GM18498 (cell line): ENCODE results near the gene WNT7B.
"Not testable (repeated sequence)": the region's sequence is repeated elsewhere in the genome, so short reads cannot be mapped to it uniquely, and the experiment has no call there.

Experiments
- ATAC-seq: cut with Tn5 transposase; IDR thresholded peaks from one replicate; pipeline ENCODE4 v1.9.1; 2021; ENCODE audit warnings: mild to moderate bottlenecking, moderate library complexity; ENCODE audit not compliant: unreplicated experiment

The WNT7B gene

DNA sequence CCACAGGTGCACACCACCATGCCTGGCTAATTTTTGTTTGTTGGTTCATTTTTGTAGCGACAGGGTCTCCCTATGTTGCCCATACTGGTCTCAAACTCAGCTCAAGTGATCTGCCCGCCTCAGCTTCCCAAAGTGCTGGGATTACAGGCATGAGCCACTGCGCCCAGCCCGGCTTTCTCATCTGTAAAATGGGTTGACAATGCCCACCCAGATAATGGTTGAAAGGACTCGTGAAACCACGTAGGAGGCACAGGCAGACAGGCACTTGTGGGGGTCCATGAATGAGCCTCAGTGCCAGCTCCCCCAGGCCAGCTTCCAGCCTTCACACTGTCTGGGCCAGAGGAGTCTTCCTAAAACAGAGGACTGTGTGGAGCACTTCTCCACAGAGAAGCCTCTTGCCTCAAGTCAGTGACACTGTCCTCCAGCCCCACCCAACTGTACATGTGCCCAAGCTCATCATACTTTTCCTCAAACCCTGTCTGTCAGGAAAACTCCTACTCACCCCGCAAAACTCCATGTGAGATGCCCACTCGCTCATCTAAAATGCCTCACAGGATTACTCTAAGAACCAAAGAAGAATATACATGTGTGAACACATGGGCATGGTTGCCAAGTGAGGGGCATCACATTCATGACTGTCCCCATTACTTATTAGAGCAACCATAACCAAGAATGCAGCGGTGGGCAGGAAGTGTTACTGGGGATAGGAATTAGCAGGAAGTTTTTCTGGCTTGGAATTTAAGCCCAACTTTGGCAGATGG, 32.1 kb upstream of the WNT7B start:
- no peak for ATAC-seq

- ATAC-seq = no peak
These were observed 31.3 kb upstream of the WNT7B start for GRCh38 chr22:46008291-46008690.

DNA sequence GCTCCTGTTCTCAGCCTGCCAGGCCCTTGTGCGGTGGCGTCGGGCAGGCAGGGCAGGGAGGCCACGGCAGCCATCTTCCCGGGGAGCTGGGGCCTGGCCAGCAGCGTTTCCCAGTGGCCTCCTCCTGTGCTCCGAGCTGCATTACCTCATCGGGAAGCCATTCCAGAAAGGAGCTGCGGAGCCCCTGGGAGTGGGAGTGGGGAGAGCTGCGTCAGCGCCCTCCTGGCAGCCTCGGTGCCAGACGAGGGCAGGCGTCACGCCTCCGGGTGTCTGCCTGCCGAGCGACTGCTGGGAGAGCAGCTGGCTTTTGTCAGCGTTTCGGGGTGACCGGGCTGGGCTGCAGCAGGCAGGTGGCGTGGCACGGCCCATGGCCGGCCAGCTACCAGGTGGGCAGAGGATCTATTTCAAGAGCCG, 30.9 kb upstream of the WNT7B start:
- no peak for ATAC-seq

DNA sequence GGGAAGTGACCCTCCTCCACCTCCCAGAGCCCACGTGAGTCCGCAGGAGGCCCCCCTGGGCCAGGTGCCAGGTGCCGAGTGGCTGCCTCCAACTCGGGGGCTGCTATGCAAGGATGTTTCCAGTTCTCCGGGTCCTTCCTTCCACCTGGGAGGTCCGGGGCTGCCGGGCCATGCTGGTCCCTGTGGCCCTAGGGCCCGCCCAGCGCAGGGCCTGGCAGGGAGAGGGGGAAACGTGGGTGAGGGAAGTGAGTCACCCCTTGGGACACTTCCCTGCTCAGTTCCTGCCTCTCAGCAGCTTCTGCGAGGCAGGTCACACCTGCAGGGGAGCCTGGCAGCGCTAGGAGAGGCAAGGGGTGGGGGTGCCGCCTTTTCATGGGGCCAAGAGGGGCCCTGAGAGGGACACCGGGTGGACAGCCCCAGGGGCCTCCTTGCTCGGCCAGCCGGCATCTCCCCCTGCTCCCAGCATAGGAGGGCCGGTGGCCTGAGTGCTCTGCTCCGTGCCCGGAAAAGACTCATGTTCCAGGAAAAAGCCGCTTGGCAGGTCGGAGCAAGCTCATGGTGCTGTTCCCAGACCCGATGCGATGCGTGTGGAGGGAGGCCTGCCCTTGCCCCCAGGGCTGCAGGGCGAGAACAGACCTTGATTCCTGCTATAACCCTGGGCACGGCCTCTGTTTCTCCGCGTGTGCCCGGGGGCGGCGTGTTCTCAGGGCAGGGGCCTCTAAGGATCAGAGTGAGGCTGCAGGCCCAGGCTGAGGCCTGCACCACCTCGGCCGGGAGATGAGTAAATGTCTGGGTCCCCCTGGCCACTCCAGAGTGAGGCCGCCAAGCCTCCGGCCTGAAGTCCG, 30.3 kb upstream of the WNT7B start:
- ATAC-seq = no peak

- no peak for ATAC-seq
These were observed 29.5 kb upstream of the WNT7B start for GRCh38 chr22:46006379-46007002.

DNA sequence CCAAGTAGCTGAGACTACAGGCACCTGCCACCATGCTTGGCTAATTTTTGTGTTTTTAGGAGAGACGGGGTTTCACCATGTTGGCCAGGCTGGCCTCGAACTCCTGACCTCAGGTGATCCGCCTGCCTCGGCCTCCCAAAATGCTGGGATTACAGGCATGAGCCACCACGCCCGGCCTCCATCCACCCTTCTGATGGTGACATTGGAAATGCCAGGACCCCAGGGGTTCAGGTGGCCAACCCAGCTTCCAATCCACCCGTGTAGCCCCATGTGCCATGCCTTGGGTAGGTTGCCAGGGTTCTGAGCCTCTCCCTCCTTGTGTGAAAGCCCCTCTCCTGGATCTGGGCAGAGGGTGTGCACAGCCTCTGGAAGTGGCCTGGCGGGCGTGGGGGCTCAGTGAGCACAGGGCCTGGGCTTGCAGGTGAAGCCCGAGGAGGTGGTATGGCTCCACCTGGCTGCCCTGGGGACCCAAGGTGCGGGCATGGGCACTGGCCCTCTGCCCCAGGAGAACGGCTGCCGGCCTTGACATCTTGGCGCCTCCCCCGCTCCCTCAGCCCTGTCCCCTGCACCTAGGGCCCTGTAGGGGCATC, 28.2 kb upstream of the WNT7B start:
- ATAC-seq = not testable (repeated sequence)

GRCh38 chr22:46004105-46004866, 27.3 kb upstream of the WNT7B start:
- no peak for ATAC-seq

DNA sequence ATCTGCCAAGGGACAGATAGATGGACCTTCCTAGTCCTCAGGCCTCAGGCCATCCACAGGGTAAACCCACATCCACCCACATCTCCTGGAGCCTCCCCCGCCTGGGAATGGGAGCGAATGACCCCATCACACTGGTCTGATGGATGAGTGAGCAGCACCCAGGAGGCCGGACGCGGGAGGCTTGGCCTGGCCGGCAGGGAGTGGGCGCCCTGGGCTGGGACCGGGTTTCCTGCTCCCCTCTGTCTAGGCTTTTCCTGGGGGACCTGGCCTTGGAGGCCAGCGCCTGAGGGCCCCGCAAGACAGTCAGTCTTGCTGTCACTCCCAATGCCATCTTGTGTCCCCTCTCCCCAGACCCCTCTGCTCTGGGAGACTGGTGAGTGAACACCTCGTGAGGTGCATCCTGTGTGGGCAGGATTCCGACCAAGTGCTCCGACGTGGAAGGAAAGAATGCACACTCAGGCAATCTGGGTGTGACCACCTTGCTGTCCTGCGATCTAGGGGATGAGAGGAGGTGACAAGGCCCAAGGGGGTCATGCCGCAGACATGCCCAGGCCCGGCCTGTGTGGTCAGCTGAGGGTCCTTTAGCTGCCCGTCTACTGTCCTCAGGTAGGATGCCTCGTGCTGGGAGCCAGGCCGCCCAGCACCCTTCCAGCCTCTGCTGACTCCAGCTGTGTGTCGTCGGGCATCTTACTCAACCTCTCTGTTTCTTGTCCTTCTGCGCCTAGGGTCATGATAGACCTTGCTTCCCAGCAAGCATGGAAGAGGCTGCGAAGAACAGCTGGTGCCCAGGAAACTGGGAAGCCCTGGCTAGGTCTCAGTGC, 26.5 kb upstream of the WNT7B start:
- ATAC-seq = no peak

DNA sequence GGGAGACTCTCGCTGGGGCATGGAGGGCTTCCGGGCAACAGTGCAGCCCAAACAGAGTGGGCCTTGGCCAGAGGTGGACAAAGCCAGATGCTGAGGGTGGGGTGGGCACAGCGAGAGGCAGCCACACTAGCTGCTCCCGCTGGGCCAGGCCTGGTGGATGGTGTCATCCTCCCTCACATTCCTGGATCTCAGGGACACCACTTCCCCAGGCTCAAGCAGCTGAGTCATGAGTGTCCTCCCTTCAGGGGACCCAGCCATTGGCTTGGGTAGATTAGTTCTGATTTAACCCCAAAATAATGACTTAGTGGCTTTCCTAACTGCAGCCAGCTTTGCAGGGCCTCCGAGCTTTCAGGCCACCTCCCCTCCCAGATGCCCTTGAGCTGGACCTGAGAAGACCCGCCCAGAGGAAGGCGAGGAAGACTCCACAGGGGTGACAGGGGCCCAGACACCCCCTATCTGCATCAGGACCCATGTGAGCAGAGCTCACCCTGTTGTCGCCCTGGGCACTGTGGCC, 25.9 kb upstream of the WNT7B start:
- ATAC-seq = no peak

DNA sequence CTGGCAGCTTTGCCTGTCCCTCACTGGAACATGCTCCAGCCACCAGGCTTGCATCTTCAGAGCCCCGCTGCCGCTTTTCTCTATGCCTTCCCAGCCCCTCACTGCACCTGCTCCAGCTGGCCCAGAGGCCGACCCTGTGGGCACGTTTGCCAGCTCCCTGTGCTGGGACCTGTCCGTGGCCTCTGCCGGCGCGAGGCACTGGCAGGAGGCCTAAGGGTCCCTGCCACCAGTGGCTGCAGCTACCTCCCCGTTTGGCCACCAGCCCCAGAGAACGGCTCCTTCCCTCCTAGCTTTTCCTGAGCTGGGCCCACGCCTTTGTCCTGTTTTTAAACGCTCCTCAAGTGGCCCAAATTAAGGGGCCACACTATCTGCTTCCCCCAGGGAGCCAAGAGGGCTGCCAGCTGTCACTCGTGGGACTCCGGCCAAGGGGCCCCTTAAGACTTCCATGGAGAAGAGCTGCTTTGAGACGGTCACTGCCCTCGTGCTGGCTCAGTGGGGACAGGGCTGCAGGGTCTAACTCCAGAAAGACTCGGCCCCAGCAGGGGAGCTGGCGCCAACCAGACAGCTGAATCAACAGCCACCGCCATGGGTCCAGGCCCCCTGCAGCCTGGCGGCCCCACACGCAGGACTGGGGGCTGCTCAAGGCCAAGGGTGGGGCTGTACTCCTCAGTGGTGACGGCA, 24.6 kb upstream of the WNT7B start:
- ATAC-seq = no peak

DNA sequence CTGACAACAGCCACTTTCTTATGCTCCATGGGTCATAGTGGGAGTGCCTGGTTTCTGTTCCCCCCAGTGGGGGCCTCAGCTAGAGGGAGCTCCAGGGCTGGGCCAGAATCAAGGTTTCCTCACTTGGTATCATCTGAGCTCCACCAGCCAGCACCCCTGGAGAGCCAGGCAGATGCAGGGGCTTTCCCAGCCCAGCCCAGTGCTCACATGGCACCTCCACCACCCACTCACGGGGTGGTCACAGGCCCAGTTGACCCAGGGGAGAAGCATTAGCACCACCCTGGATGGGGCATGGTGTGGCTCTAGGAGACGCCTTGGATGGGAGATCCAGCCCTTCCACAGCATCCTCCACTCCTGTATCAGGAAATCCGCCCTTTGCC, 24.1 kb upstream of the WNT7B start:
- ATAC-seq = no peak

- ATAC-seq = no peak
These were observed 23.4 kb upstream of the WNT7B start for GRCh38 chr22:46000081-46001027.

DNA sequence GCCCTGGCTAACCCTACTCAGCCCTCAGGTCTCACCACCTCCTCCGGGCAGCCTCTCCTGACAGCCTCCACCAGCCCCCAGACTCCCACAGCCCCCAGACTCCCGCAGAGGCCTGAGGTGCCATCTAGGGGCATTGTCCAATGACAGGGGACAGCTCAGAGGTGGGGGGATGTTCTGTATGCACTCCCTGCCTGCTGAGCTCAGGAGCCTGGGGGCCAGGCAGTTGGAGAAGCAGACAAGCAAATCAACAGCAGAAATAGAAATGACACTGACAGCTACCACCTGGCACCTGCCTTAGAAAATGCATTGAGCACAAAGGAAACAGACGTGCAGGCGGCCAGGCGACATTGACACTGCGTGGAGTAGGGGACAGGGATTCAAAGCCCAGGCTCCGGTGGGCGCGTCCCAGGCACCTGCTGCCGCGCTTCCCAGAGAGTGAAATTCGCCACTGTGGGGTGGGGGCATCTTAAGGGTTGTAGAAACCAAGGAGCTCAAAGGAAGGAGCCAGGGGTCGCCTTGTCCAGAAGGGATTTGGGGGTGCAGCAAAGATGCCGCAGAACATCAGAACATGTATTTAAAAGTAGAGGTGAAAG, 22.5 kb upstream of the WNT7B start:
- ATAC-seq = no peak

GRCh38 chr22:45998638-45999378, 21.8 kb upstream of the WNT7B start:
- no peak for ATAC-seq

- no peak for ATAC-seq
These were observed 21.0 kb upstream of the WNT7B start for GRCh38 chr22:45997777-45998637.
